GM18951 (cell line): ENCODE data around the gene TMEM161B.
"Not testable (repeated sequence)": the region's sequence is repeated elsewhere in the genome, so short reads cannot be mapped to it uniquely, and the experiment has no call there.

ENCODE experiments used
- POLR2A ChIP-seq: IDR thresholded peaks from 4 replicates; pipeline ENCODE4 v1.6.1; 2011; ENCODE audit warnings: mild to moderate bottlenecking; ENCODE audit not compliant: insufficient read length, insufficient read depth; ENCODE audit errors: extremely low read depth
- in situ Hi-C: fragments of 300-500 bp; cut with MboI; formaldehyde crosslinking; loops from one replicate; pipeline ENCODE4 v1.12.0; 2022; ENCODE audit warnings: low sequenced_read_pairs, mixed read lengths, inconsistent platforms; ENCODE audit not compliant: unreplicated experiment

TMEM161B gene

GRCh38 chr5:88263349-88263748, 5.3 kb downstream of the TMEM161B start:
- in situ Hi-C loops: no loop called here
- no peak for TF ChIP-seq POLR2A

- TF ChIP-seq POLR2A: no peak
- in situ Hi-C loops: no loop called here
Observed at GRCh38 chr5:88262116-88262515, 6.5 kb downstream of the TMEM161B start.

DNA sequence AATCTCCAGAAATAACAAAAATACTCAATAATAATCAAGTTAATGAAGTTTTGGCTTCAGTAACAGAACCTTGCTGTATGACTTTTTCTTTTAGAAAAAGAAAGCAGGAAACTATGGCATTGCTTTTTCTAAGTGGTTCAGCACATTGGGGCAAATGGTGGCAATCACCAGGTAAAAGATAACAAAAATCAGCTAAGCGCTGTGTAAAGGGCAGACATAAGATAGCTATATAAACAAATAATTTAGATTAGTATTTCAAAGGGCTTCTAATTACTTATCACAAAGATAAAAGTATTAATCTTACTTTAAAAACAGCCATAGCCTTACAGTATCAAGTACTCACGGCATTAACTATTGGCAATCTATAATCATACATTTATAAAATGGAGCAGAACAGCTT, 10.0 kb downstream of the TMEM161B start:
- in situ Hi-C loops: no loop called here
- TF ChIP-seq POLR2A: no peak

- in situ Hi-C loops: no loop called here
- TF ChIP-seq POLR2A: no peak
Observed at GRCh38 chr5:88256872-88257271, 11.8 kb downstream of the TMEM161B start.

DNA sequence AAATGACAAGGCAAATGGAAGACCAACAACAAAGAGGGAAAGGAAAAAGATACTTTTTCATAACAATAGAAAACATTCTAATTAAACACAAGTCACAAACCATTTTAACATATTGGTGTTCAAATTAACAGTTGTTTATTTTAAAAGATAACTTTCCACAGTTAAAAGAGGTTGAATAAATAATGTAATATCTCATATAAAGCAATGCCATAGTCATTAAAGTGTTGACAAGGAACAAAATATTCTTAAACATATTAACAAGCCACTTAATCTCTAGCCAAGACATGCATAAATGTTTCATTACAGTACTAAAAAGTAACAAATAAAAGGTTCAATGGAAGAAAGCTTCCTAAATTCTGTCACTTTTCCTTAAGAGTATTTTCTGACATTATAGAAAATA, 12.6 kb downstream of the TMEM161B start:
- in situ Hi-C loops: no loop called here

GRCh38 chr5:88254320-88254719, 14.3 kb downstream of the TMEM161B start:
- no peak for TF ChIP-seq POLR2A
- in situ Hi-C loops: no loop called here

More for the DNA sequence above, 12.6 kb downstream of the TMEM161B start:
- no peak for TF ChIP-seq POLR2A

DNA sequence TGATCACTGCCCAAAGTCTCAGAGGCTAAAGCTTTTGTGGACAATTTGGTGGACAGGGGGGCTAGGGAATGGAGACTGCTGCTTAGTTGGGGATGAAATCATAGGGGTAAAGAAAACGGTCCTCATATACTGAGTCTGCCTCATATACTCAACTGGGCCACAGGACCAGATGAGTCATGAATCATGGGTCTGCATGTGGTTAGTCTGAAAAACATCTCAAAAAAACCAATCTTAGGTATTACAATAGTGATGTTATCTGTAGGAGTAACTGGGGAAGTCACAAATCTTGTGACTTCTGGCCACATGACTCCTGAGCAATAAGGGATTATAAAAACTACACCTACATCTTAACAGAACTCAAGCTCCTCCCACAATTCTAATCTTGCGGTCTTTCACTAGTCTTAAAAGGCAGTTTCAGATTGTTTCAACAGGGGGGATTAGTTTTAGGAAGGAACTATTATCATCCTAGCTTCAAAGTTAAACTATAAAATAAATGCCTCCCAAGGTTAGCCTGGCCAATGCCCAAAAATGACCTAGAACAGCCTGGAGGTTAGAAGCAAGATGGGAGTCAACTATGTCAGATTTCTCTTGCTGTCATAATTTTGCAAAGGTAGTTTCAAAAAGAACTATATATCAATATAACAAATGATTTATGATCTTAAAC, 17.5 kb downstream of the TMEM161B start:
- in situ Hi-C loops: no loop called here
- TF ChIP-seq POLR2A: no peak

DNA sequence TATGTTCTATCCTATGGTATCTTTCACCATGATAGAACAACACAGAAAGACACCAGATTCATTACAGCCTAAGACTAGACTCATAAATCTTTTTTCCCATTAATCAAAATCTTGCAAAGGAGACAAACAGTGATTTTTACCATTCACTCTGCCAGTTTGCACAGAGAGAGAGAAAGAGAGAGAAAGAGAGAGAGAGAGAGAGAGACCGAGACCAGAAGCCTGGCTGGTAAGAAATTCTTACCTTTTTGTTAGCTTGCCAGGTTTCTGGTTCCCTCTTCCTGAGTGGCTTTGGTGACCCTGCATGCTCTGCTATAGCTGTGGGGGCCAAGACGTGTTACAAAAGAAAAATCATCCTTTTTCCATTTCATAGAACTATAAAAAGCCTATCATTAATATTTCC, 18.6 kb downstream of the TMEM161B start:
- no peak for TF ChIP-seq POLR2A
- in situ Hi-C loops: no loop called here

- in situ Hi-C loops: no loop called here
- TF ChIP-seq POLR2A: no peak
Observed at GRCh38 chr5:88248743-88249540, 19.7 kb downstream of the TMEM161B start.

- in situ Hi-C loops: no loop called here
- no peak for TF ChIP-seq POLR2A
Observed at GRCh38 chr5:88248094-88248493, 20.6 kb downstream of the TMEM161B start.

DNA sequence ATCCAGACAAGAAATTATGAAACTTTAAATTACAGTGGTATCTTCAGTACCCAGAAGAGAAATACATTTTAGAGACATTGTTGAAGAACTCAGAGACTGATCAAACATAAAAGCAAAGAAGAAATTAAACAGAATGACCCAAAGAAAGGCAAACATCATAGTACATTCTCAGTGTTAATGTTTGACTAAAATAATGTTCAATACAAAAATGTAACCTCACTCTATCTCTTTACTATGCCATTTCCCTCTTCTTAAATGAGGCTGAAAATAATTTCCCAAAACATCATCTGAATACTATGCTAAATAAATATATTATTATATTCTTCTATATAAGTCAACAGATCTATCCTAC, 22.8 kb downstream of the TMEM161B start:
- TF ChIP-seq POLR2A: no peak
- in situ Hi-C loops: no loop called here

DNA sequence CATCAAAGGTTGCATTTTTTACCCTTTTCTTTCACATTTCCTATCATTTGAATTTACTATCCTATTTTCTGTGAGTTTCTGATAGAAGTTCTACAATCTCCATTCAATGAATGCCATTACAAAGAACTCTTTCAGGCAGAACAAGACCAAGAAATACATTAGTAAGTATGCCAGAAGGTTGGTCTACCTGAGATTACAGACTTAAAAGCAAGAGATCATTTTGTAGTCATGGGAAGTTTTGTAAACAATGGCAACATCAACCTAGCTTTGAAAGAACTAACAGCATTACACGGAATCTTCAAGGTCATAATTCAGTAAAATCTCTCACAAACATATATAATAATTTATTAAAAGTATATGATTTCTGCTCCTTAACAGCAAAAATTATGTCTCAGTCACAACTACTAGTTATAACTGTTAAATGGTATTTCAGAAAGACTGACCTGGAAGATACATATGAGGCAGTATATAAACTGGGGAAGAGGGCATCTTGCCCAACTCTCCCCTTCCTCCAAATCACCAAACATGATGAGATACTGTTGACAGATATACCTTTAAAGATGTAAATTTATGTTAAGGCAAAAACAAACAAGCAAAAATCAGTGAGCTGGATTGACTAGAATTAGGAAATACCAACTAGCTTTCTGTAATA, 23.3 kb downstream of the TMEM161B start:
- no peak for TF ChIP-seq POLR2A

GRCh38 chr5:88244686-88245085, 24.0 kb downstream of the TMEM161B start:
- no peak for TF ChIP-seq POLR2A
- in situ Hi-C loops: no loop called here

More for the DNA sequence above, 23.3 kb downstream of the TMEM161B start:
- in situ Hi-C loops: no loop called here

- in situ Hi-C loops: not testable (repeated sequence)
Observed at GRCh38 chr5:88243493-88243892, 25.2 kb downstream of the TMEM161B start.

DNA sequence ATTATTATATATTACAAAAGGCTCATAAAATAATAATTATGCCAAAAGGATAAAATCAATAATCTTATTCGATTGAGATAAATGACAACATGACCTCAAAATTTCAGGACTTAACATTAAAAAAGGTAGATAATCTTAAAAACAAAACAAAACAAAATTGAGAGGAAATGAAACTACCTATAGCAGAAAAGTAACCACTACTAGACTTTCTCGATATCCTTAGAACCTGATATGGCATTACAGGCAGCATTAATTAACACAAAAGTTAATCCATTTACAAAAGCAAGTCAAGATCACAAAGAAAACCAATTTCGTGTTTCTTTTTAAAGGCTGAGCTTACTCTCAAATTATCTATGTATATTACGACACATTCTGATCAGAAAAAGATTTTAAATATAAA, 29.9 kb downstream of the TMEM161B start:
- TF ChIP-seq POLR2A: no peak
- in situ Hi-C loops: no loop called here
